Activated T-cell treated with anti-CD3 and anti-CD28 coated beads, Interleukin-2, amount 50 U/mL, for 72 hours (primary cell): ENCODE data around the gene BATF2. TPM values are rescaled to one million over a fixed set of nuclear protein-coding genes. Genes with fewer than 3 reads are reported as not detected.
A peak's percentile ranks its signal among the peaks of the same experiment; 100 is the strongest.

Experiments used
- ATAC-seq, 2 donors: fragments of 150-1000 bp; cut with Tn5 transposase; replicated peaks in 1 of 2; 2 replicates each; pipeline ENCODE4 v1.10.0; 2021; ENCODE audit warnings: moderate library complexity in 2 of 2, mild to moderate bottlenecking in 1 of 2
- DNase-seq, 2 donors: peaks; one replicate each; pipeline ENCODE4 v3.0.0; 2021 to 2022; ENCODE audit warnings: mixed read lengths in 1 of 2
- H3K27ac Mint-ChIP-seq: one replicate; pipeline ENCODE4 v1.8.0; 2022; ENCODE audit warnings: mild to moderate bottlenecking, moderate library complexity, mixed read lengths
- H3K27me3 Mint-ChIP-seq: one replicate; pipeline ENCODE4 v1.8.0; 2022; ENCODE audit warnings: low read depth, mixed read lengths
- H3K36me3 Mint-ChIP-seq, 2 donors: one replicate each; pipeline ENCODE4 v1.8.0; 2022; ENCODE audit warnings: mixed read lengths in 2 of 2, mild to moderate bottlenecking in 1 of 2; ENCODE audit not compliant: insufficient read depth in 2 of 2
- H3K4me1 Mint-ChIP-seq: one replicate; pipeline ENCODE4 v1.8.0; 2022; ENCODE audit warnings: low read depth, mixed read lengths
- H3K4me3 Mint-ChIP-seq, 2 donors: one replicate each; pipeline ENCODE4 v1.8.0; 2022; ENCODE audit warnings: mild to moderate bottlenecking in 2 of 2, mixed read lengths in 2 of 2, moderate library complexity in 2 of 2
- H3K9me3 Mint-ChIP-seq, 2 donors: one replicate each; pipeline ENCODE4 v1.8.0; 2022; ENCODE audit warnings: mixed read lengths in 2 of 2
- total RNA-seq, 2 donors: library from RNA; stranded (reverse); gene quantifications; one replicate each; pipeline ENCODE4 v1.2.3, GENCODE V29; 2022

BATF2 gene
- total RNA-seq, result under 1 TPM; 0.31 to 0.39 TPM

GRCh38 chr11:64996710-64997380 lies at the start of gene BATF2:
Gene BATF2 (minus strand): TSS chr11:64996971. CDS start chr11:64996914, 57 bp downstream.
- peaks cover 15% of the 10 kb centered on the region for H3K27me3 Mint-ChIP-seq
- DNase-seq, result peak in 1 of 2 donors; percentile 10
- ATAC-seq, result peak; percentile 40 to 58
- no peak within 1 kb of the TSS for H3K27ac Mint-ChIP-seq
- H3K9me3 Mint-ChIP-seq, result no peaks in the 10 kb centered on the region
- H3K4me1 Mint-ChIP-seq, result peaks cover 16% of the 10 kb centered on the region
- H3K4me3 Mint-ChIP-seq, result peak within 1 kb of the TSS in 1 of 2 donors; percentile 15
- H3K36me3 Mint-ChIP-seq, result no peaks in the 10 kb centered on the region

GRCh38 chr11:65045728-65046127 lies 49.0 kb upstream of the BATF2 start:
- Mint-ChIP-seq H3K27ac (no peak overlapping the region), H3K36me3 (peaks cover 0 to 5% of the 10 kb centered on the region in 2 donors), H3K4me1 (peaks cover 15% of the 10 kb centered on the region), H3K4me3 (no peak overlapping the region), H3K27me3 (no peaks in the 10 kb centered on the region), H3K9me3 (no peaks in the 10 kb centered on the region)
- ATAC-seq (no peak), DNase-seq (no peak)

- DNase-seq (no peak), ATAC-seq (no peak)
- Mint-ChIP-seq H3K4me1 (peaks cover 15% of the 10 kb centered on the region), H3K27ac (no peak overlapping the region), H3K27me3 (no peaks in the 10 kb centered on the region), H3K4me3 (no peak overlapping the region), H3K9me3 (no peaks in the 10 kb centered on the region), H3K36me3 (peaks cover 0 to 5% of the 10 kb centered on the region in 2 donors)
Measured at GRCh38 chr11:65045061-65045460, 48.3 kb upstream of the BATF2 start.

DNA sequence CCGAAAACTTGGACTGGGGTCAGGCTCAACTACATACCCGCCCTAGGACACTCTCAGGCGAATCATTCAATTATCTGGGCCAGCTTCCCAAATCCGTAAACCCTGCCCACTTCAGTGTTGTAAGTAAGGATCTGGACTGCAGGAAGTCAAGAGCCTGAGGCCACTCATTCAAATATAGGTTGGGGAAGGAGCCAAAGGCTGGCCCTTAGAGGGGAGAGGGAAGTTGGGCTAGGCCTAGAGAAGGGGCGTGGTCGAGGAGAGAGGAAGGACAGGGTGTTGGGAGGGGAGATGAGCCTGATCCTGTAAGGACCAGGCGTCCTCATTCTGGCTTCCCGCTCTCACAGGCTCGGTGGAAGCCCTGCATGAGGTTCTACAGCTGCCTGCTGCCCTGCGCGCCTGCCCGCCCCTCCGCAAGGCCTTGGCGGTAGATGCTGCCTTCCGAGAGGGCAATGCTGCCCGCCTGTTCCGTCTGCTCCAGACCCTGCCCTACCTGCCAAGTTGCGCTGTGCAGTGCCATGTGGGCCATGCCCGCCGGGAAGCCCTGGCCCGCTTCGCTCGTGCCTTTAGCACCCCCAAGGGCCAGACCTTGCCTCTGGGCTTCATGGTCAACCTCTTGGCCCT lies 47.2 kb upstream of the BATF2 start:
- Mint-ChIP-seq H3K9me3 (no peaks in the 10 kb centered on the region), H3K4me3 (no peak overlapping the region), H3K4me1 (peaks cover 19% of the 10 kb centered on the region), H3K27me3 (no peaks in the 10 kb centered on the region), H3K27ac (no peak overlapping the region), H3K36me3 (peaks cover 0 to 5% of the 10 kb centered on the region in 2 donors)
- DNase-seq (no peak), ATAC-seq (no peak)

DNA sequence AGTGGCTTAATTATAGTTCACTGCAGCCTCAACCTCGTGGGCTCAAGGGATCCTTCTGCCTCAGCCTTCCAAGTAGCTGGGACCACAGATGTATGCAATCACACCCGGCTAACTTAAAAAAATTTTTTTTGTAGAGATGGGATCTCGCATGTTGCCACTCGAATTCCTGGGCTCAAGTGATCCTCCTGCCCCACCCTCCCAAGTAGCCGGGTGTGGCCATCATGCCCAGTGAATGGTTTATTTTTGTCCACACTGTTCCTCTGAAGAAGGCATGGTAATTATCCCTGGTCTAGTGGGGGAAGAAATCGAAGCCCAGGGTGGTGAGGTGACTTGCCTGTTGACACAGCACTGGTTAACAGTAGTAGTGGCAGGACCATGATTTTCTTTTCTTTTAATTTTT lies 46.1 kb upstream of the BATF2 start:
- Mint-ChIP-seq H3K27ac (no peak overlapping the region), H3K4me1 (peaks cover 19% of the 10 kb centered on the region), H3K27me3 (no peaks in the 10 kb centered on the region), H3K36me3 (peaks cover 0 to 5% of the 10 kb centered on the region in 2 donors), H3K4me3 (peak overlapping the region; percentile 86 to 90), H3K9me3 (no peaks in the 10 kb centered on the region)
- ATAC-seq (no peak), DNase-seq (no peak)

GRCh38 chr11:65040847-65041622 lies 44.3 kb upstream of the BATF2 start, which contains the start of gene SAC3D1:
Gene SAC3D1 (plus strand): TSS chr11:65041210. CDS start chr11:65041293, 83 bp downstream.
- peaks cover 12% of the 10 kb centered on the region for H3K4me1 Mint-ChIP-seq
- ATAC-seq (peak; percentile 93 to 95), DNase-seq (peak; percentile 92 to 95)
- peak within 1 kb of the TSS; percentile 85 for H3K27ac Mint-ChIP-seq
- H3K4me3 Mint-ChIP-seq, result peak within 1 kb of the TSS; percentile 89 to 90
- H3K9me3 Mint-ChIP-seq, result no peaks in the 10 kb centered on the region
- H3K36me3 Mint-ChIP-seq, result peaks cover 0 to 5% of the 10 kb centered on the region in 2 donors
- H3K27me3 Mint-ChIP-seq, result no peaks in the 10 kb centered on the region

GRCh38 chr11:65040520-65040846 lies 43.7 kb upstream of the BATF2 start:
- ATAC-seq, result no peak
- peak overlapping the region; percentile 89 to 90 for H3K4me3 Mint-ChIP-seq
- no peaks in the 10 kb centered on the region for H3K9me3 Mint-ChIP-seq
- H3K4me1 Mint-ChIP-seq, result peaks cover 12% of the 10 kb centered on the region
- H3K36me3 Mint-ChIP-seq, result peaks cover 0 to 5% of the 10 kb centered on the region in 2 donors
- peak overlapping the region; percentile 85 for H3K27ac Mint-ChIP-seq
- DNase-seq, result no peak
- no peaks in the 10 kb centered on the region for H3K27me3 Mint-ChIP-seq

GRCh38 chr11:65036931-65037330 lies 40.2 kb upstream of the BATF2 start:
- Mint-ChIP-seq H3K27ac (no peak overlapping the region), H3K4me3 (no peak overlapping the region), H3K9me3 (no peaks in the 10 kb centered on the region), H3K27me3 (no peaks in the 10 kb centered on the region), H3K4me1 (peaks cover 4% of the 10 kb centered on the region), H3K36me3 (no peaks in the 10 kb centered on the region)
- no peak for ATAC-seq
- no peak for DNase-seq

DNA sequence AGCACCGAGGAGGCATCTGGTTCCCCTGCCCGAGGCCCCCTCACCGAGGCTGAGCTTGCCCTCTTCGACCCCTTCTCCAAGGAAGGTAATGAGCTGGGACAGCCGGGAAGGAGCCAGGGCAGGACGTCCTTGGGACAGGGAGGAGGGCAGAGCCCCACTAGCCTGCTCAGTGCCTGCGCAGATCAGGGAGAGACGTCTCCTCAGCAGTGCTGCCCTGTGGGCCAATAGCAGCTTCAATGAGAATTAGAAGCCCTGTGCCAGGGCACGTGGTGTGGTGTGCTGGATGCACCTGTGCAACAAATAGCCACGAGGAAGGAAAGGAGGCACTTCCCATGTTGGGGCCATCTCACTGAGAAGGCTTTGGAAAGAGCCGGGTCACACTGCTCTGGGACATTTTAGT lies 38.8 kb upstream of the BATF2 start:
- Mint-ChIP-seq H3K4me3 (no peak overlapping the region), H3K27ac (no peak overlapping the region), H3K9me3 (no peaks in the 10 kb centered on the region), H3K27me3 (no peaks in the 10 kb centered on the region), H3K4me1 (peaks cover 4% of the 10 kb centered on the region), H3K36me3 (no peaks in the 10 kb centered on the region)
- DNase-seq, result no peak
- ATAC-seq, result no peak

- no peaks in the 10 kb centered on the region for H3K9me3 Mint-ChIP-seq
- no peak overlapping the region for H3K4me3 Mint-ChIP-seq
- H3K36me3 Mint-ChIP-seq, result no peaks in the 10 kb centered on the region
- ATAC-seq, result no peak
- no peaks in the 10 kb centered on the region for H3K4me1 Mint-ChIP-seq
- DNase-seq, result no peak
- H3K27me3 Mint-ChIP-seq, result no peaks in the 10 kb centered on the region
- no peak overlapping the region for H3K27ac Mint-ChIP-seq
Measured at GRCh38 chr11:65034423-65034822, 37.7 kb upstream of the BATF2 start.

DNA sequence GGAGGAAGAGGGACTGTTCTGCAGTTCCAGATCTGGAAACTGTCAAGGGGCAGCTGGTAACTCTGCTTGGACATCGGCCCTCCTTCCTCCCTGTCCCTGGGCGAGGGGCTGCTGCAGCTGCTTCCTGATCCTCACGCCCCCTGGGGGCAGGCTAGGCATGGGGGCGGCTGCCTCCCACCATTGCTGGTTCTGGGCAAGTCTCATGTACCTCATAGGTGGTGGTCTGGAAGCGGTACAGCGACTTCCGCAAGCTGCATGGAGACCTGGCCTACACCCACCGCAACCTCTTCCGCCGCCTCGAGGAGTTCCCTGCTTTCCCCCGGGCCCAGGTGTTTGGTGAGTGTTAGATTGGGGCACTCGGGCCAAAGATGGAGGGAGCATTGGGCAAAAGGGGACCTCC lies 35.4 kb upstream of the BATF2 start:
- no peak for ATAC-seq
- Mint-ChIP-seq H3K9me3 (no peaks in the 10 kb centered on the region), H3K36me3 (no peaks in the 10 kb centered on the region), H3K27ac (no peak overlapping the region), H3K4me3 (no peak overlapping the region), H3K4me1 (peaks cover 12% of the 10 kb centered on the region), H3K27me3 (no peaks in the 10 kb centered on the region)
- DNase-seq, result no peak

DNA sequence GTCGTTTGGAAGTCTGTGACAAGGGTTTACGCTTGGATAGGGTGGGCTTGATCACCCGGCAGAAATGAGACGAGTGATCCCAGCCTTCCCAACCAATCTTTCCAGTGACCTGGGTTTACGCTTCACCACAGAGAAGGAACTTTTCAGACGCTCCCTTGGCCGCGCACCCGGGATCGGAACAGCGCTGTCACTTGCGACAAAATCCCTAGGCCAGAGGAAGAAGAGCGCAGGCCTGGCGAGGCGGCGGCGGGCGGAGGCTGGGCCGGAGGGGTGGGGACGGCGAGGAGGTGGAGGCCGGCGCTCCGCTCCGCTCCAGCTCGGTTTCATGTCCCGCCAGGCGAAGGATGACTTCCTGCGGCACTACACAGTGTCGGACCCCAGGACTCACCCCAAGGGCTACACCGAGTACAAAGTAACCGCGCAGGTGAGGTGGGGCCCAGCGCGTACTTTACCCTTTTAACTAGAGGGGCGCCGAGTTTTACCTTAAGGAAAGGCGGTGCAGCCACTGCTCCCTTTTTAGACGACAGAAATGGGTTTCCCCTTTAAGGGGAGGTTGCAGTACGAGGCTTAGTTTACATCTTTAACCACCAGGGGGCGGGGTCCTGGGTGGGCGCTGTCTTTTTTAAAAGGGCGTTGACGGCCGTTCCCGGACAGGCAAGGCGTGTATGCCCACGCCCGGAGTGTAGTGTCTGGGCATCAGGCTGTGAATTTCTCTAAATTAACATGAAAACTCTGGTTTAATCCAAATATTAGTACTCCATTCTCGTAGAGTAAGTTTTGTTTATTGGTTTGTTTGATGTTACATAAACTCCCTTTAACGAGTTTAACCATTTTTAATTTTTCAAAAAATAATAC lies 30.7 kb upstream of the BATF2 start, which contains the start of gene SNX15:
SNX15 (plus strand) TSS at position 227 of the 855 bp plus-strand sequence; CDS start at position 326, 99 bp downstream.
- H3K4me1 Mint-ChIP-seq, result peaks cover 17% of the 10 kb centered on the region
- peak; percentile 93 for ATAC-seq
- peak; percentile 93 to 94 for DNase-seq
- no peaks in the 10 kb centered on the region for H3K27me3 Mint-ChIP-seq
- peak within 1 kb of the TSS; percentile 86 to 88 for H3K4me3 Mint-ChIP-seq
- H3K9me3 Mint-ChIP-seq, result no peaks in the 10 kb centered on the region
- H3K27ac Mint-ChIP-seq, result peak within 1 kb of the TSS; percentile 90
- no peaks in the 10 kb centered on the region for H3K36me3 Mint-ChIP-seq
